NCI-H128 (cell line): ENCODE measurements around the gene CAPN8.

Experiments
- DNase-seq: peaks from one replicate; lab custom pipeline; 2025; ENCODE audit not compliant: unreplicated experiment; lab: John Stamatoyannopoulos, UW

Gene CAPN8

GRCh38 chr1:223620297-223620897 lies 45.1 kb downstream of the CAPN8 start:
- no peak for DNase-seq

- DNase-seq = no peak
These were observed 46.8 kb downstream of the CAPN8 start for GRCh38 chr1:223618680-223619079.

GRCh38 chr1:223617323-223618070 lies 48.0 kb downstream of the CAPN8 start:
- no peak for DNase-seq

- no peak for DNase-seq
These were observed 48.9 kb downstream of the CAPN8 start for GRCh38 chr1:223616586-223616985.

GRCh38 chr1:223611936-223612335 lies 53.6 kb downstream of the CAPN8 start:
- no peak for DNase-seq

GRCh38 chr1:223609977-223610376 lies 55.5 kb downstream of the CAPN8 start:
- DNase-seq = no peak

- no peak for DNase-seq
These were observed 56.4 kb downstream of the CAPN8 start for GRCh38 chr1:223609066-223609465.

GRCh38 chr1:223558512-223558911 lies 107.0 kb downstream of the CAPN8 start:
- no peak for DNase-seq

- no peak for DNase-seq
These were observed 108.4 kb downstream of the CAPN8 start for GRCh38 chr1:223557130-223557475.

GRCh38 chr1:223556414-223557129 lies 108.9 kb downstream of the CAPN8 start:
- no peak for DNase-seq

GRCh38 chr1:223553957-223554356 lies 111.5 kb downstream of the CAPN8 start:
- DNase-seq = no peak

GRCh38 chr1:223551610-223552009 lies 113.9 kb downstream of the CAPN8 start:
- DNase-seq = no peak

GRCh38 chr1:223549740-223550139 lies 115.8 kb downstream of the CAPN8 start:
- DNase-seq = no peak

GRCh38 chr1:223547316-223548114 lies 118.0 kb downstream of the CAPN8 start:
- DNase-seq = no peak

- no peak for DNase-seq
These were observed 120.2 kb downstream of the CAPN8 start for GRCh38 chr1:223545343-223545742.

GRCh38 chr1:223543560-223543959 lies 121.9 kb downstream of the CAPN8 start:
- DNase-seq = no peak

GRCh38 chr1:223542831-223543230 lies 122.7 kb downstream of the CAPN8 start:
- DNase-seq = no peak

- no peak for DNase-seq
These were observed 124.9 kb downstream of the CAPN8 start for GRCh38 chr1:223540485-223541106.

GRCh38 chr1:223539750-223540149 lies 125.8 kb downstream of the CAPN8 start:
- DNase-seq = no peak

GRCh38 chr1:223538981-223539380 lies 126.5 kb downstream of the CAPN8 start:
- no peak for DNase-seq

- no peak for DNase-seq
These were observed 130.2 kb downstream of the CAPN8 start for GRCh38 chr1:223535319-223535718.
